ENCODE results near the gene EXD2.
"Not testable (repeated sequence)": the region's sequence is repeated elsewhere in the genome, so short reads cannot be mapped to it uniquely, and the experiment has no call there.

The EXD2 gene

GRCh38 chr14:69204753-69205152 lies 13.5 kb downstream of the EXD2 start:
- no peak for DNase-seq

GRCh38 chr14:69207435-69208041 lies 16.2 kb downstream of the EXD2 start:
- no peak for DNase-seq

GRCh38 chr14:69208666-69209065 lies 17.4 kb downstream of the EXD2 start:
- no peak for DNase-seq

GRCh38 chr14:69214393-69214792 lies 23.1 kb downstream of the EXD2 start:
- no peak for DNase-seq

GRCh38 chr14:69217663-69218062 lies 26.4 kb downstream of the EXD2 start:
- not testable (repeated sequence) for DNase-seq

GRCh38 chr14:69224946-69225345 lies 33.6 kb downstream of the EXD2 start:
- no peak for DNase-seq

GRCh38 chr14:69226178-69226577 lies 34.9 kb downstream of the EXD2 start:
- DNase-seq = peak; percentile 17

GRCh38 chr14:69226736-69227135 lies 35.4 kb downstream of the EXD2 start:
- no peak for DNase-seq

GRCh38 chr14:69231486-69231885 lies 40.2 kb downstream of the EXD2 start:
- DNase-seq = no peak

- DNase-seq = no peak
Observed at GRCh38 chr14:69232388-69232787, 41.1 kb downstream of the EXD2 start.

GRCh38 chr14:69234106-69234505 lies 42.8 kb downstream of the EXD2 start:
- DNase-seq = no peak

- DNase-seq = no peak
Observed at GRCh38 chr14:69235708-69236107, 44.4 kb downstream of the EXD2 start.

GRCh38 chr14:69237142-69237541 lies 45.8 kb downstream of the EXD2 start:
- no peak for DNase-seq

- DNase-seq = no peak
Observed at GRCh38 chr14:69237584-69237983, 46.3 kb downstream of the EXD2 start.

- no peak for DNase-seq
Observed at GRCh38 chr14:69238883-69239282, 47.6 kb downstream of the EXD2 start.

- peak; percentile 32 for DNase-seq
Observed at GRCh38 chr14:69240527-69241173, 49.4 kb downstream of the EXD2 start.

GRCh38 chr14:69241577-69241976 lies 50.3 kb downstream of the EXD2 start:
- DNase-seq = no peak

- peak; percentile 82 for DNase-seq
Observed at GRCh38 chr14:69242311-69243224, 51.3 kb downstream of the EXD2 start.

- DNase-seq = no peak
Observed at GRCh38 chr14:69244946-69245345, 53.6 kb downstream of the EXD2 start.

GRCh38 chr14:69246331-69246730 lies 55.0 kb downstream of the EXD2 start:
- no peak for DNase-seq

GRCh38 chr14:69247676-69248440 lies 56.6 kb downstream of the EXD2 start:
- DNase-seq = no peak

- no peak for DNase-seq
Observed at GRCh38 chr14:69249603-69250002, 58.3 kb downstream of the EXD2 start.

GRCh38 chr14:69252851-69253250 lies 61.6 kb downstream of the EXD2 start:
- no peak for DNase-seq
